ENCODE measurements around the gene PRPSAP2. TPM values are rescaled to one million over a fixed set of nuclear protein-coding genes. Genes with fewer than 3 reads are reported as not detected.

PRPSAP2 gene
- total and polyA plus RNA-seq, 2 donors (not counting 1 experiment from before 2014, with no cell fraction given): 27.1 to 58.8 TPM

DNA sequence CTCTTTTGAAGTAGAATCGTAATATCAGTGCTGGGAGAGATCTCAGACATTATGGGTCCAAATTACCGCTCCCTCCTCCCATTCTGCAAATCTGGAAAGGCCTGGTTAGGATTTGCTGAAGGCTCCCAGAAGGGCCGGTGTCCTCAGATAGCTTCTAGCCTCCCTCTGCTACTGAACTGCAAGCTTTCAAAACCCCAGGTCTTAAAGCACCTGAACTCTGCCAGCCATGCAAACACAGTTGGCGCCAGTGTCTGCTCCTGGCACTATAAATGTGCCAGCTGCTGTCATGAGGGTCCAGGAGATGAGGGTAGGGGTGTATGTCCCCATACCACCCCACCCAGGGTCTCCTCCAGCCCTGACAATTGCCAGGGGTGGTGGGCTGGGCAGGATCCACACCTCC lies 118.3 kb downstream of the PRPSAP2 start:
- H3K27ac Mint-ChIP-seq: no peak overlapping the region
- no peaks in the 10 kb centered on the region for H3K4me1 Mint-ChIP-seq
- no peaks in the 10 kb centered on the region for H3K27me3 Mint-ChIP-seq
- intact Hi-C loops (cut with micrococcal nuclease): no loop called here
- CTCF ChIA-PET: no interaction called here
- no peaks in the 10 kb centered on the region for H3K79me2 ChIP-seq (ENCODE audit: control insufficient read depth, insufficient read depth, low read length)
- H3K4me3 ChIP-seq (ENCODE audit: control extremely low read depth in 1 of 5, extremely low read depth in 1 of 5, insufficient read depth in 1 of 5, low read depth in 2 of 5, low read length in 4 of 5): no peak overlapping the region
- no peaks in the 10 kb centered on the region for H3K27me3 ChIP-seq (replicated peaks in 1 of 4; ENCODE audit: control extremely low read depth in 1 of 4, control insufficient read depth in 3 of 4, insufficient read depth in 4 of 4, low read length in 3 of 4)
- no peak for TF ChIP-seq EZH2 (IDR thresholded peaks at IDR 0.05; ENCODE audit: borderline replicate concordance, insufficient read depth, low read depth, low read length, poor library complexity, severe bottlenecking)
- TF ChIP-seq, protein P1, sequence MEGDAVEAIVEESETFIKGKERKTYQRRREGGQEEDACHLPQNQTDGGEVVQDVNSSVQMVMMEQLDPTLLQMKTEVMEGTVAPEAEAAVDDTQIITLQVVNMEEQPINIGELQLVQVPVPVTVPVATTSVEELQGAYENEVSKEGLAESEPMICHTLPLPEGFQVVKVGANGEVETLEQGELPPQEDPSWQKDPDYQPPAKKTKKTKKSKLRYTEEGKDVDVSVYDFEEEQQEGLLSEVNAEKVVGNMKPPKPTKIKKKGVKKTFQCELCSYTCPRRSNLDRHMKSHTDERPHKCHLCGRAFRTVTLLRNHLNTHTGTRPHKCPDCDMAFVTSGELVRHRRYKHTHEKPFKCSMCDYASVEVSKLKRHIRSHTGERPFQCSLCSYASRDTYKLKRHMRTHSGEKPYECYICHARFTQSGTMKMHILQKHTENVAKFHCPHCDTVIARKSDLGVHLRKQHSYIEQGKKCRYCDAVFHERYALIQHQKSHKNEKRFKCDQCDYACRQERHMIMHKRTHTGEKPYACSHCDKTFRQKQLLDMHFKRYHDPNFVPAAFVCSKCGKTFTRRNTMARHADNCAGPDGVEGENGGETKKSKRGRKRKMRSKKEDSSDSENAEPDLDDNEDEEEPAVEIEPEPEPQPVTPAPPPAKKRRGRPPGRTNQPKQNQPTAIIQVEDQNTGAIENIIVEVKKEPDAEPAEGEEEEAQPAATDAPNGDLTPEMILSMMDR (IDR thresholded peaks at IDR 0.05): no peak
- no peak overlapping the region for H2AFZ ChIP-seq (ENCODE audit: insufficient read depth, low read depth, low read length, poor library complexity, severe bottlenecking)
- H3K27ac ChIP-seq (ENCODE audit: low read length in 2 of 2): no peak overlapping the region
- no peaks in the 10 kb centered on the region for H4K20me1 ChIP-seq (ENCODE audit: control insufficient read depth, insufficient read depth, low read length, poor library complexity, severe bottlenecking)
- no peak for DNase-seq
- H3K9ac ChIP-seq (ENCODE audit: low read length): no peak overlapping the region
- 50% methylated on average over 2 of the region's 4 CpGs for WGBS (ENCODE audit: insufficient coverage)
- H3K4me2 ChIP-seq (replicated peaks; ENCODE audit: low read depth, low read length, poor library complexity, severe bottlenecking): no peak overlapping the region
- POLR2A ChIA-PET: interaction anchor here (0.6 kb wide), 1 partner anchor 15 kb away, joined by 3 read pairs; no protein-coding TSS in a partner anchor
- H3K36me3 ChIP-seq (replicated peaks in 1 of 2; ENCODE audit: control extremely low read depth in 1 of 2, control insufficient read depth in 1 of 2, extremely low read depth in 1 of 2, insufficient read depth in 2 of 2, low read length in 1 of 2): peaks cover 0 to 28% of the 10 kb centered on the region in 2 experiments
- no peaks in the 10 kb centered on the region for H3K9me3 ChIP-seq (ENCODE audit: control extremely low read depth in 1 of 3, control insufficient read depth in 2 of 3, insufficient read depth in 1 of 3, low read length in 2 of 3)
- no peaks in the 10 kb centered on the region for H3K9me3 Mint-ChIP-seq (ENCODE audit: insufficient read depth)
- no peaks in the 10 kb centered on the region for H3K4me1 ChIP-seq (ENCODE audit: control insufficient read depth in 2 of 2, insufficient read depth in 2 of 2, low read length in 2 of 2)
- ATAC-seq (ENCODE audit: low read depth): no peak
- H3K4me3 Mint-ChIP-seq: no peak overlapping the region

DNA sequence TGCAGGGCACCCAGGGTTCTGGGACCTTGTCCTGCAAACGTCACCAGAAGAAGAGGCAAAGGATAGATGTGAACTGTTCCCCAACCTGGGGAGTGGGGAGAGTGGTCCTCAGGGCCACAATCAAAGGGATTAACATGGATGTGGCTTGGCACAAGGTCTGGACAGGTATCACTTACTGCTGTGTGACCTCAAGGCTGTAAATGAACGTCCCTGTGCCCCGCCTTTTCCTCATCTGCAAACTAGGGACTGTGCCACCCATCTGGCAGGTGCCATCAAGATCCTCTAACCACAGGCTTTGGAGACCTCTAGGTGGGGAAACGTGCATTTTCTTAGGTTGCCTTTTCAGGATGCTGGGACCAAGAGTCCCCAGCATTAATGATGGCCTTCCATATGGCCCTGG lies 119.1 kb downstream of the PRPSAP2 start:
- ATAC-seq (ENCODE audit: low read depth) (no peak), DNase-seq (no peak)
- 97% methylated on average over 4 of the region's 4 CpGs for WGBS (ENCODE audit: insufficient coverage)
- Histone ChIP-seq H3K9ac (ENCODE audit: low read length) (no peak overlapping the region), H3K36me3 (replicated peaks in 1 of 2; ENCODE audit: control extremely low read depth in 1 of 2, control insufficient read depth in 1 of 2, extremely low read depth in 1 of 2, insufficient read depth in 2 of 2, low read length in 1 of 2) (peaks cover 0 to 25% of the 10 kb centered on the region in 2 experiments), H3K79me2 (ENCODE audit: control insufficient read depth, insufficient read depth, low read length) (no peaks in the 10 kb centered on the region), H3K27me3 (replicated peaks in 1 of 4; ENCODE audit: control extremely low read depth in 1 of 4, control insufficient read depth in 3 of 4, insufficient read depth in 4 of 4, low read length in 3 of 4) (no peaks in the 10 kb centered on the region), H3K27ac (ENCODE audit: low read length in 2 of 2) (no peak overlapping the region), H3K4me1 (ENCODE audit: control insufficient read depth in 2 of 2, insufficient read depth in 2 of 2, low read length in 2 of 2) (no peaks in the 10 kb centered on the region), H3K9me3 (ENCODE audit: control extremely low read depth in 1 of 3, control insufficient read depth in 2 of 3, insufficient read depth in 1 of 3, low read length in 2 of 3) (no peaks in the 10 kb centered on the region), H4K20me1 (ENCODE audit: control insufficient read depth, insufficient read depth, low read length, poor library complexity, severe bottlenecking) (no peaks in the 10 kb centered on the region), H3K4me2 (replicated peaks; ENCODE audit: low read depth, low read length, poor library complexity, severe bottlenecking) (no peak overlapping the region), H3K4me3 (ENCODE audit: control extremely low read depth in 1 of 5, extremely low read depth in 1 of 5, insufficient read depth in 1 of 5, low read depth in 2 of 5, low read length in 4 of 5) (no peak overlapping the region), H2AFZ (ENCODE audit: insufficient read depth, low read depth, low read length, poor library complexity, severe bottlenecking) (no peak overlapping the region)
- Mint-ChIP-seq H3K4me3 (no peak overlapping the region), H3K27me3 (no peaks in the 10 kb centered on the region), H3K4me1 (no peaks in the 10 kb centered on the region), H3K27ac (no peak overlapping the region), H3K9me3 (ENCODE audit: insufficient read depth) (no peaks in the 10 kb centered on the region)
- ChIA-PET POLR2A (no interaction called here), CTCF (no interaction called here)
- intact Hi-C loops (cut with micrococcal nuclease): no loop called here
- TF ChIP-seq, protein P1 (IDR thresholded peaks at IDR 0.05): no peak
- no peak for TF ChIP-seq EZH2 (IDR thresholded peaks at IDR 0.05; ENCODE audit: borderline replicate concordance, insufficient read depth, low read depth, low read length, poor library complexity, severe bottlenecking)

All from B cell (primary cell).